Stimulated activated naive CD8-positive, alpha-beta T cell treated with anti-CD3 and anti-CD28 coated beads, Interleukin-15, Interleukin-2, amounts not matched to agents 100 U/mL and 50 U/mL, for 24 hours (primary cell): Measurements from ENCODE around the gene NTM.

Experiments
- ATAC-seq: fragments of 150-1000 bp; cut with Tn5 transposase; one replicate; pipeline ENCODE4 v1.10.0; 2021
- DNase-seq: peaks from one replicate; pipeline ENCODE4 v3.0.0; 2021

The NTM gene

GRCh38 chr11:131866535-131867400 lies 496.4 kb downstream of the NTM start:
- ATAC-seq (no peak), DNase-seq (no peak)

- no peak for ATAC-seq
- peak; percentile 8 for DNase-seq
These were observed 497.2 kb downstream of the NTM start for GRCh38 chr11:131867457-131868257.

GRCh38 chr11:131868629-131869507 lies 498.5 kb downstream of the NTM start:
- DNase-seq (no peak), ATAC-seq (no peak)

- ATAC-seq, result no peak
- DNase-seq, result no peak
These were observed 499.9 kb downstream of the NTM start for GRCh38 chr11:131870305-131870704.

GRCh38 chr11:131871006-131871405 lies 500.6 kb downstream of the NTM start:
- no peak for ATAC-seq
- DNase-seq, result no peak

GRCh38 chr11:131874070-131874469 lies 503.7 kb downstream of the NTM start:
- ATAC-seq (no peak), DNase-seq (no peak)

- ATAC-seq (no peak), DNase-seq (no peak)
These were observed 505.2 kb downstream of the NTM start for GRCh38 chr11:131875611-131876010.

GRCh38 chr11:131877246-131877942 lies 507.0 kb downstream of the NTM start:
- ATAC-seq, result no peak
- no peak for DNase-seq

- ATAC-seq (no peak), DNase-seq (no peak)
These were observed 509.9 kb downstream of the NTM start for GRCh38 chr11:131880316-131880715.

- no peak for DNase-seq
- no peak for ATAC-seq
These were observed 510.6 kb downstream of the NTM start for GRCh38 chr11:131880976-131881375.

- DNase-seq (no peak), ATAC-seq (no peak)
These were observed 512.9 kb downstream of the NTM start for GRCh38 chr11:131883332-131883731.

- no peak for ATAC-seq
These were observed 514.2 kb downstream of the NTM start for GRCh38 chr11:131884461-131885073.

GRCh38 chr11:131885431-131885830 lies 515.0 kb downstream of the NTM start:
- no peak for DNase-seq
- no peak for ATAC-seq

More at GRCh38 chr11:131884461-131885073, 514.2 kb downstream of the NTM start:
- DNase-seq, result no peak

GRCh38 chr11:131886201-131886600 lies 515.8 kb downstream of the NTM start:
- DNase-seq (no peak), ATAC-seq (no peak)

GRCh38 chr11:131888230-131888855 lies 517.9 kb downstream of the NTM start:
- DNase-seq (no peak), ATAC-seq (no peak)

- DNase-seq (no peak), ATAC-seq (no peak)
These were observed 518.7 kb downstream of the NTM start for GRCh38 chr11:131889146-131889577.

GRCh38 chr11:131889760-131890581 lies 519.6 kb downstream of the NTM start:
- DNase-seq (no peak), ATAC-seq (no peak)

GRCh38 chr11:131893103-131893890 lies 522.9 kb downstream of the NTM start:
- ATAC-seq, result no peak
- no peak for DNase-seq

GRCh38 chr11:131893988-131894387 lies 523.6 kb downstream of the NTM start:
- DNase-seq (no peak), ATAC-seq (no peak)
